RPMI8226 (cell line): ENCODE results near the gene TRPM1.

ENCODE experiments used
- DNase-seq: peaks from one replicate; pipeline ENCODE4 v3.0.0-alpha.2; 2015

Gene TRPM1

GRCh38 chr15:31081588-31082250 lies 19.8 kb downstream of the TRPM1 start:
- peak; percentile 91 for DNase-seq

GRCh38 chr15:31081056-31081455 lies 20.5 kb downstream of the TRPM1 start:
- peak; percentile 42 for DNase-seq

GRCh38 chr15:31080591-31081014 lies 20.9 kb downstream of the TRPM1 start:
- DNase-seq = peak; percentile 12

GRCh38 chr15:31079519-31079918 lies 22.0 kb downstream of the TRPM1 start:
- DNase-seq = no peak

- no peak for DNase-seq
These were observed 23.1 kb downstream of the TRPM1 start for GRCh38 chr15:31078471-31078870.

GRCh38 chr15:31077941-31078340 lies 23.6 kb downstream of the TRPM1 start:
- DNase-seq = no peak

GRCh38 chr15:31077181-31077580 lies 24.3 kb downstream of the TRPM1 start:
- peak; percentile 52 for DNase-seq

GRCh38 chr15:31074321-31074720 lies 27.2 kb downstream of the TRPM1 start:
- DNase-seq = no peak

- no peak for DNase-seq
These were observed 30.7 kb downstream of the TRPM1 start for GRCh38 chr15:31070867-31071266.

- no peak for DNase-seq
These were observed 32.0 kb downstream of the TRPM1 start for GRCh38 chr15:31069360-31070000.

GRCh38 chr15:31067890-31068603 lies 33.5 kb downstream of the TRPM1 start:
- DNase-seq = no peak

GRCh38 chr15:31065824-31066223 lies 35.7 kb downstream of the TRPM1 start:
- DNase-seq = no peak

- DNase-seq = no peak
These were observed 38.6 kb downstream of the TRPM1 start for GRCh38 chr15:31062911-31063310.

GRCh38 chr15:31062310-31062847 lies 39.1 kb downstream of the TRPM1 start:
- DNase-seq = no peak

GRCh38 chr15:31060429-31061140 lies 40.9 kb downstream of the TRPM1 start:
- DNase-seq = no peak

- no peak for DNase-seq
These were observed 43.1 kb downstream of the TRPM1 start for GRCh38 chr15:31058236-31058962.

- DNase-seq = no peak
These were observed 49.9 kb downstream of the TRPM1 start for GRCh38 chr15:31051496-31052080.

- DNase-seq = no peak
These were observed 50.6 kb downstream of the TRPM1 start for GRCh38 chr15:31050953-31051352.

- no peak for DNase-seq
These were observed 51.6 kb downstream of the TRPM1 start for GRCh38 chr15:31049682-31050615.

GRCh38 chr15:31049111-31049510 lies 52.4 kb downstream of the TRPM1 start:
- DNase-seq = no peak

- DNase-seq = no peak
These were observed 54.1 kb downstream of the TRPM1 start for GRCh38 chr15:31047437-31047836.
